ENCODE data around the gene CECR2.
"Not testable (repeated sequence)": the region's sequence is repeated elsewhere in the genome, so short reads cannot be mapped to it uniquely, and the experiment has no call there.

CECR2 gene

GRCh38 chr22:17407643-17408042 is 38.4 kb downstream of the CECR2 start:
- no peak for DNase-seq

DNA sequence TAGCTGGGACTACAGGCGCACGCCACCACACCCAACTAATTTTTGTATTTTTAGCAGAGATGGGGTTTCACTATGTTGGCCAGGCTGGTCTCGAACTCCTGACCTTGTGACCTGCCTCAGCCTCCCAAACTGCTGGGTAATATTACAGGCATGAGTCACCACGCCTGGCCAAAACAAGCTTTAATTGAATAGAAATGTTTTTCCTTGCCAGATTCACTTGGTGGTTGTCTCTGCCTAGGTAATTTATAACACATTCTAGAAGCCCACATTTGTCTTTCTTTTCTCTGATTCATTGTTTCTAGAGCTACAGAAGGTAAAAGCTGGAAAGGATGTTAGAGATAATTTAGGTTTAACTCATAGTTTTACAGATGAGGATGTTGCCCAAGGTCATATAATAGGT is 41.3 kb downstream of the CECR2 start:
- DNase-seq, result no peak

- no peak for DNase-seq
Observed at GRCh38 chr22:17411213-17411612, 42.0 kb downstream of the CECR2 start.

- DNase-seq, result no peak
Observed at GRCh38 chr22:17412232-17412631, 43.0 kb downstream of the CECR2 start.

DNA sequence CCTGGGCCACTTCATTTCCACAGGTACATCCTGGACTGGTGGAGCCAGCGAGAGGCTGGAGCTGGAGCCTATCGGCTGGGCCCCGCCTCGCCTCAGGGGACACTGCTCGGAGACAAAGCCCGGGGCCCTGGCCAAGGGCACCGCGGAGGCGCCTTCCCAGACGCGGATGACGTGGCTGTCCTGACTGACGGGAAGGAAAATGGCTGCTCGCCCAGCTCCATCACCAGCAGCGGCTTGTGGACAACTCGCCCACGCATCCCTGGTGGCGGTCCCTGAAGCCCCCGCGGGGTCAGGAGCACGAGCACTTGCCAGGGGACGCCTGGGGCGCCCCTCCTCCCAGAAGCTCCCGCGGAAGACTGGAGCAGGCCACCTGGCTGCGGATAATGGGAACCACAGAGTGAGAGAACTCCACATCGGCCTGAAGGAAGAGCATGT is 49.6 kb downstream of the CECR2 start:
- no peak for DNase-seq

GRCh38 chr22:17419348-17419747 is 50.1 kb downstream of the CECR2 start:
- DNase-seq, result no peak

GRCh38 chr22:17422736-17423343 is 53.6 kb downstream of the CECR2 start:
- no peak for DNase-seq

DNA sequence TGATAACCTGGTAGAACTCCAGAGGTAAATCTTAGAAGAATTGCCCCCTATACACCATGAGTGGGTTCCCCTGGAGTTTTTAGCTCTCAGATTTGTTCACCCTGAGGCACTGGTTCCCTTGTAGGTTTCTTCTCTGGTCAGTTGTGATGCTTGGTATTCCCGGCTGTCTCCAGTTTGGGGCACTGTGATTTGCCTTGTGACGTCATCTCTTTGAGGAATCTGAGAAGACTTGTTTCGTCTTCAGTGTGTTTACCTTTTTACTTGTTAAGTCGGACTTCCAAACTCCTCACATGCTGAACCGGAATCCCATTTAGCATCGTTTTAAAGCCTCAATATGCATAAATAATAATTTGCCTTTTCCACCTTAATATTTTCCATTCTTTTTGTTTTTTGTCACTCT is 54.4 kb downstream of the CECR2 start:
- DNase-seq, result no peak

GRCh38 chr22:17427528-17427927 is 58.3 kb downstream of the CECR2 start:
- DNase-seq, result not testable (repeated sequence)

DNA sequence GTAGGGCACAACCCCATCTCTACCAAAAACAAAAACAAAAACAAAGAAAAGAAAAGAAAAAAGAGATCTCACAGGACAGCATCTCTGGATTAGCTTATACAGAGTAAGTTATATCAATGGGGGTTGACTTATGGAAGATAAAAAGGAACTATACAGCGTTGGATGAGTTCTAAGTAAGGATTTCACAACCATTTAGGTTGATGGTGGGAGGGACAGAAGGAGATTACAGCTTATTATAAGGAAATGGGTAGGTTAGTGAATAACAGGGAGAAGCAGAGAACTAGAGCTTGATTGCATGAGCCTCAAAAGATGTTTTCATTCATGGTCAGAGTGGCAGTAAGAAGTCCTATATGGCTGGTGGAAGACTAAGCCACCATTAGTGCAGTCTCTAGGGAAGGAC is 60.3 kb downstream of the CECR2 start:
- peak; percentile 12 for DNase-seq

- no peak for DNase-seq
Observed at GRCh38 chr22:17430412-17430811, 61.2 kb downstream of the CECR2 start.

- no peak for DNase-seq
Observed at GRCh38 chr22:17431179-17431578, 61.9 kb downstream of the CECR2 start.

DNA sequence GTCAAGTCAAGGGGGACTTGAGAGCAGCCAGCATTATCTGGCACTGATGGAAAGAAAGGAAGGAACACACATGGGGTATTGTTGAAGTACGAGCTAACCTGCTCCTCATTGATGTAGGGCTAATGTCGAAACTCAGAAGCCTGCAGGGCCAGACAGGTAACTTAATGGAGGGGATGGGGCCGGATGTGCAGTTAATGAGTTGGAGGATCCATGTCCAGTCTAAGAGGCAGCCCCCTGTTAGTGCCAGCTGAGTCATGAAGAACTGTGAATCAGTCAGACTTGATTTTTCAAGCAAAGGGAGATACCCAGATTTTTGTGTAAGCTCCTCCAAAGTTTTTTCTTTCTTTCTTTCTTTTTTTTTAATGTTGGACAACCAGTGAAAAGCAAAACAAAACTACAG is 65.6 kb downstream of the CECR2 start:
- no peak for DNase-seq

DNA sequence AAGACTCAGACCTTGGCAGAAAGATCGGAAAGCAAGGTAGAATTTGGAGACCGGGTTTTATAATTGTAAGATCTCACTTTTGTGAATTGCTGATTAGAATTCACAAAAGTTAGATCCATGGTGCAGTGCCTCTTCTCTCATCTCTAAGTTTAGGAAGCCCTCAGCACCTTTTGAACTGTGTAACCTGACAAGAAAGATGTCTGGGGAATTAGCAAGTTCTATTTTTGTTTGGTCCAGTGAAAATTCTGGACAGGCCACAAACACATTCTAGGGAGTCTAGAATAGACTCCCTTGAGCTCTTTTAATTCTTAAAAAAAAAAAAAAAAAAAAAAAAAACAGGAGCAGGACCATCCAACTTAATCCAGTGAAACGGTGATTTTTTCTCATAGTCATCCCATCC is 66.1 kb downstream of the CECR2 start:
- DNase-seq, result no peak

- no peak for DNase-seq
Observed at GRCh38 chr22:17436382-17436980, 67.2 kb downstream of the CECR2 start.

DNA sequence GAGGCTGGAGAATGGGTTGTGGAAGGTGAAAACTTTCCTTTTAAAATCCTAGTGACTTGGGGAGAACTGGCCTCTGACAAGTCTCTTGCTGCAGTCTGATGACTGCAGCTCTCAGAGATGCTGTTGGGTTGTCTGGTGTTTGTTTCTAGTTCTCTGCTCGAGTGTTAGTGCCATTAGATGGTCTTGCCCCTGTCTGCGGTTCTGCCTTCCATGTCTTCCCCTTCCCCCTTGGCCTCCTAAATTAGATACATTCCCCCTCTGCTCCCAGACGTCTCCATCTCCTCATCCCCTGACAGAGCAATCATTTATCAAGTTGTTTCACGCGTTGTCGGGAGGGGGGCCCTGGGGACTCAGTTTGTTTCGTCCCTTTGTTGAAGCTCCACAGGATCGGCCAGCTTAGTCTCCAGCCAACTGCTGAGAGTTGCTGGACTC is 67.7 kb downstream of the CECR2 start:
- DNase-seq, result no peak

GRCh38 chr22:17438026-17438425 is 68.8 kb downstream of the CECR2 start:
- no peak for DNase-seq

DNA sequence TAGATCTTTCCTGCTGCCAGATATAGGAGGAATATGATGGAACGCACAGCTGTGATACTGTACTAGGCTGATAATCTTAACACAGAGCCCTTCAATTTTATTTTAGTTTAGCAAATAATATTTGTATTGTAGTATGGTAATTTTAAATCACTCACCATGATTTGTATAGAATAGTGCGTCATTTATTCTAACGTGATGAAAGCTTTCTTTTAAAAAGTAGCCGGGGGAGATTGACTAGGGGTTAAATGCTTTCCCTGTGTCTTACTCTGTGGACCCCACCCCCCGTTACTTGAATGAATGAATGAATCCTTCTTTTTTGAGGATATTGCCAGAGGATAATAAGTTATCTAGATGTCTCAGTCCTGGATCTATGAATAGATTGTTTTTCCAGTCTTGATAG is 72.1 kb downstream of the CECR2 start:
- no peak for DNase-seq

GRCh38 chr22:17443405-17444203 is 74.3 kb downstream of the CECR2 start:
- no peak for DNase-seq

DNA sequence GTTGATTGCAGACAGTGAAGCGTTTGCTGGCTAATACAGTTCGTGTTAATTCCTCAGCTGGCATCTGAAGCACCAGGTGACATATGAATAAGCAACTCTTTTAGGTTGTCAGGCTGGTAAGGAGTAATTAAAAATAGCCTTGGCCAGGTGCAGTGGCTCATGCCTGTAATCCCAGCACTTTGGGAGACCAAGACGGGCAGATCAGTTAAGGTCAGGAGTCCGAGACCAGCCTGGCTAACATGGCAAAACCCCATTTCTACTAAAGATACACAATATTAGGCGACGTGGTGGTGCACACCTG is 74.9 kb downstream of the CECR2 start:
- no peak for DNase-seq

GRCh38 chr22:17446698-17447097 is 77.4 kb downstream of the CECR2 start:
- DNase-seq, result no peak

DNA sequence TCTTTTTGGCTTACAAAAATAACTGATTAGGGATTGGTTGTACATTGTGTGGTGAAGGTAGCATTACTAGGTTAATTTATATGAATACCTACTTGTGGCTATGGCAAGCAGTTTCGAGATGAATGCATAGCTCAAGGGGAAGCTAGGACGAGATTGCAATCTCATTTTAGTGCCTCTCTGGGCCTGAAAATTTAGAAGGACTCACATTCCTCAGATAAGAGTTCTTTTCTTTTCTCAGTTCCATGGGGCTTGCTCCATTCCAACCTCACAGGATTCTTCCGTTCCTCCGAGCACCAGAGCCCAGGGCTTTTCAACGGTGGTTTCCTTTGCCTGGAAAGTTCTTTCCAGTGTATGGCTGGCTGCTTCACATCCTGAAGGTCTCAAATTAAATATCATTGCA is 82.1 kb downstream of the CECR2 start:
- DNase-seq, result no peak

- DNase-seq, result no peak
Observed at GRCh38 chr22:17460895-17461294, 91.6 kb downstream of the CECR2 start.

DNA sequence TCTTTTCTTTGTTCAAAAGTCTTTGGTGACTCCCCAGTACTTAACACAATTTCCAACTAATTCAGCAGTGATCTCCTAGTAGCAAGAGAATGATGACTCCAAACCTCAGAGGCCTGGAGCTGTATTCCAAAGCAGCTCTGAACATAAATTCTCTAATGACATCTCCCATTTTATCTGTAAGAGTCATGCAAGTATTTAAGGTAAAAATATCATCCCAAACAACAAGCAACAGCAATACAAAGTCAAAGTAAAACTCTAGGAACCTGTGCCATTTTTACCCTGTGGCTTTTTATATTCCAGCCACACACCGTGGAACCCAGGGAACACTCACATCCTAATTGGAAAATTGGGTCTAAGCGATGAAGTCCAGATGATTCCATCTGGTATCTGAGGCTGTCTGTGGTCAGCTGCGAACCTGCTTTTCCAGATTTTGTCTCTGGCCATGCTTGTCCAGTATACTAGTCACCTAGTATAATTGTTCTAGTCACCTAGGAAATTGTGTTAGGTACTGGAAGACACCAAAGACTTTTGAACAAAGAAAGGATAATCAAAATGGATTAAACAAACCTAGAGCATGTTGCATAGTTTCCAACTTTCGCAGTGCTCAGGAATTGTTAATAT is 101.7 kb downstream of the CECR2 start:
- DNase-seq, result no peak
